Superior temporal gyrus (tissue), 1 donor: ENCODE data around the gene DBNDD2.

ENCODE experiments used
- DNase-seq: peaks from one replicate; pipeline ENCODE4 v3.0.0-alpha.2; 2016; ENCODE audit errors: extremely low spot score

The DBNDD2 gene

DNA sequence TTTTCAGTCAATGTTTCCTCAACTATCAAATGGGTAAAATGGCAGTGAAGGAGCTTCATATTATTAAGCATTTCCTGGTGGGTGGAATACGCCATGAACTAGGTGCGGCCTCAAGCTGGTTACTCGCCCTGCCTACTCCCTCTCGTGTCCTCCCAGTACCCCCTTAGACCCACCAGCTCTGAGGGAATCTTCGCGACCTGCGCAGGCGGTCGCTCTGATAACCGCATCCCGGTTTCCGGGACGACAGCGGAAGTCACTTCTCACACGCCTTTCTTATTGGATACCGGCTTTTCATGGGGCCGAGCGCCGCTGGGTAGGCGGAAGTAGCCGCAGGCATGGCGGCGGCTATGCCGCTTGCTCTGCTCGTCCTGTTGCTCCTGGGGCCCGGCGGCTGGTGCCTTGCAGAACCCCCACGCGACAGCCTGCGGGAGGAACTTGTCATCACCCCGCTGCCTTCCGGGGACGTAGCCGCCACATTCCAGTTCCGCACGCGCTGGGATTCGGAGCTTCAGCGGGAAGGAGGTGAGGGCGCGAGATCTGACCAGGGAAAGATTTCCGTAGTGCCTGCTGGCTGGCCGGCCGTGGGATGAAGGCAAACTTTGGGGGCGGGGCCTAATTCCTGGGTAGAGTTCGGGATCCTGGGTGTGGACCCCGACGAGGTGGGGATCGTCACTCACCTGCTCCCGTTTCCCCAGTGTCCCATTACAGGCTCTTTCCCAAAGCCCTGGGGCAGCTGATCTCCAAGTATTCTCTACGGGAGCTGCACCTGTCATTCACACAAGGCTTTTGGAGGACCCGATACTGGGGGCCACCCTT lies 7.9 kb downstream of the DBNDD2 start, which contains the start of gene PIGT:
PIGT (plus strand) TSS at position 320 of the 816 bp plus-strand sequence; CDS start at position 336, 16 bp downstream.
- DNase-seq: peak; percentile 97

DNA sequence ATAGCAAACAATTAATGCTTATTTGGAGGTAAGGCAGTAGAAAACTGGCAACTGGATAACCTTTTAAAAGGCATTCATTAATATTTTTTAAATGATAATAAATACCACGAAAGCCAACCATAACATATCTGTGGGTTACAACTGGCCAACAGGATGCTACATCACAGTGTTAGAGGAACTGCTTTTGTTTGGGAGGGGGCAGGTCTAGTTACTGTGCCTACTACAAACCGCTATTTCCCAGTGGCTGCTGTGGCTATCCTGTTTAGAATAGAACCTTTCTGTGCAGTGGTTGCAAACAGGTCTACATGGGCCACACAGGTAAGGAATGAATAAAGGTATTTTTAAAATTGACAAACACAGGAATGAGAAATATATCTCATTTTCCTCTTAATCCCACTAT lies 8.8 kb downstream of the DBNDD2 start:
- DNase-seq: no peak

DNA sequence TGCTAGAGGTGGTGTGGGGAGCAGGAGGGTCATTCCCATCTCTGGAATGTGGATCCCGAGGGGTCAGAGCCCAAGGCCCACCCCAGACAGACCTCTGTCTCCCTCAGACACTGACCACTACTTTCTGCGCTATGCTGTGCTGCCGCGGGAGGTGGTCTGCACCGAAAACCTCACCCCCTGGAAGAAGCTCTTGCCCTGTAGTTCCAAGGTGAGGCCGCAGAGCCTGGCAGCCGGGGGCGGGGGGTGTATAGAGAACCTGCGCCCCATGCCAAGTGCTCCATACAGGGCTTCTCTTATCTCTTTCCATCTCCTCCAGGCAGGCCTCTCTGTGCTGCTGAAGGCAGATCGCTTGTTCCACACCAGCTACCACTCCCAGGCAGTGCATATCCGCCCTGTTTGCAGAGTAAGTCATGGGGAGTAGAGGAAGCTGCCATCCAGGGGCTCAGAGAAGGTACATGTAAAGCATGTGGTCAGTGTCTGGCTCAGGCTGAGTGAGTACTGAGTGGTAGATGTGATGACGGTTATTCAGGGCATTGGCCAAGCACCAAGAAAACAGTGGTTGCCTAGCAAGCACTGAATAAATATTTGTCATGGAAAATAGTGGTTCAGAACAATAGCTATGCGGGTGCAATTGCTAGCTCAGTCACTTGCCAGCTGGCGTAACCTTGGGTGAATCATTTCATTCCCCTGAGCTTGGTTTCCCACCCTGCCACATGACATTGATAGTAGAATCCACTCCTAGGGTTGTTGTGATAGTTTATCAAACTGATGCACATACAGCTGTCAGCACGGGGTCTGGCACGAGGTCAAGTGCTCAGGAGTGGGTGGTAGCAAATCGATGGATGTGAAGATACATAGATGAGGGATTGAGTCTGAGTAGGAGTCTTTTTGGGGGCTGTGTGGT lies 11.4 kb downstream of the DBNDD2 start:
- DNase-seq: peak; percentile 81

- DNase-seq: no peak
Observed at GRCh38 chr20:45420125-45420524, 12.0 kb downstream of the DBNDD2 start.

- DNase-seq: no peak
Observed at GRCh38 chr20:45423700-45424099, 15.6 kb downstream of the DBNDD2 start.

- no peak for DNase-seq
Observed at GRCh38 chr20:45425561-45425960, 17.5 kb downstream of the DBNDD2 start.

- no peak for DNase-seq
Observed at GRCh38 chr20:45426320-45427016, 18.4 kb downstream of the DBNDD2 start.

GRCh38 chr20:45427236-45428149 lies 19.4 kb downstream of the DBNDD2 start:
- no peak for DNase-seq

GRCh38 chr20:45429618-45430017 lies 21.5 kb downstream of the DBNDD2 start:
- DNase-seq: peak; percentile 90

GRCh38 chr20:45432294-45432693 lies 24.2 kb downstream of the DBNDD2 start:
- DNase-seq: no peak

- peak; percentile 98 for DNase-seq
Observed at GRCh38 chr20:45433316-45433715, 25.2 kb downstream of the DBNDD2 start.

DNA sequence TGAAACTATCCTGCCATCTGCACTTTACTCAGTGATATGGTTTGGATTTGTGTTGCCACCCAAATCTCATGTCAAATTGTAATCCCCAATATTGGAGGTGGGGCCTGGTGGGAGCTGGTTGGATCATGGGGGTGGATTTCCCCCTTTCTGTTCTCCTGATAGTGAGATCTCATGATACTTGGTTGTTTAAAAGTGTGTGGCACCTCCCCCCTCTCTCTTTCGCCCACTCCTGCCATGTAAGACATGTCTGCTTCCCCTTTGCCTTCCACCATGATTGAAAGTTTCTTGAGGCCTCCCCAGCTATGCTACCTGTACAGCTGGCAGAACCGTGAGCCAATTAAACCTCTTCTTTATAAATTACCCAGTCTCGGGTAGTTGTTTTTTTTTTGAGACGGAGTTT lies 25.9 kb downstream of the DBNDD2 start:
- no peak for DNase-seq

- peak; percentile 97 for DNase-seq
Observed at GRCh38 chr20:45436732-45437485, 28.8 kb downstream of the DBNDD2 start.

GRCh38 chr20:45440424-45440823 lies 32.3 kb downstream of the DBNDD2 start:
- no peak for DNase-seq

DNA sequence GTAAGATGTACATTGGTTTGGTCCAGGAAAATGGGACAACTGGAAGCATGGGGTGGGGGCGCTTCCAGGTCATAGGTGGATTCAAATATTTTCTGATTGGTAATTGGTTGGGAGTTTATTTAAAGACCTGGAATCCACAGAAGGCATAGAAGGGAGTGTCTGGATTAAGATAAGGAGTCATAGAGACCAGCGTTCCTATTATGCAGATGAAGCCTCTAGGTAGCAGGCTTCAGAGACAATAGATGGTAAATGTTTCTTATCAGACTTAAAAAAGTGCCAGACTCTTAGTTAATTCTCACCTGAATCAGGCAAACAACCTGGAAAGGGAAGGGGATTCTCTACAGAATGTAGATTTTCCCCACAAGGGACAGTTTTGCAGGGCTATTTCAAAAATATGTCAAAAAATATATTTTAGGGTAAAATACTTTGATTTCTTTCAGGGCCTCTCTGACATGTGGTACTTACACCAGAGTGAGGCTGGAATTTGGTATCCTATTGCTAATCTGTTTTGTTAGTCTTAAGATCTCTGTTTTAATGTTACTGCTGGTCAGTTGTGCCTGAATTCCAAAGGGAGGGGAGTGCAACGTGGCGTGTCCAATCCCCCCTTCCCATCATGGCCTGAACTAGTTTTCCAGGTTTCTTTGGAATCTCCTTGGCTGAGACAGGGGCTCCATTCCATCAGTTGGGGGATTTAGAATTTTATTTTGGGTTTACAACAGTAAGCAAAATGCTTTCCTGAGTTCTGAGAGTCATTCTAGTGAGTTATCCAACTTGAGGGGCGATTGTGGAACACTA lies 33.0 kb downstream of the DBNDD2 start:
- DNase-seq: no peak

GRCh38 chr20:45441746-45442145 lies 33.7 kb downstream of the DBNDD2 start:
- DNase-seq: no peak

DNA sequence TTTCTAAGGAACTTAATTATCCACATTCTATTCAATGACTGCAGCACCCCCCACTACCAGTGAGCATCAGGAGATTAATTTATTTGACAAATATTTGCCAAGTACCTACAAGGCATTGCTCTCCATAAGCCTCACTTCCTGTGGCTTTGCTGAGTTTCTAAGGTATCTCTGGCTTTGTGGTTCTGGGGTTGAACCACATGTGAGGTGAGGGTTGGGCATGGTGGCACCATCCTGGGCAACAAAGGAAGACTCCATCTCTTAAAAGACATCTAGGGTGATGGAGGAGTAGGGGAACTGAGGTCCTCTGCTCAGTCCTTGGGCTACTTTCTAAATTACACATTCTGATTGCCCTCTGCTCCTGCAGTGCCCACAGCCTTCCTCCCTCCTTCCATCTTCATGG lies 36.0 kb downstream of the DBNDD2 start:
- DNase-seq: no peak

DNA sequence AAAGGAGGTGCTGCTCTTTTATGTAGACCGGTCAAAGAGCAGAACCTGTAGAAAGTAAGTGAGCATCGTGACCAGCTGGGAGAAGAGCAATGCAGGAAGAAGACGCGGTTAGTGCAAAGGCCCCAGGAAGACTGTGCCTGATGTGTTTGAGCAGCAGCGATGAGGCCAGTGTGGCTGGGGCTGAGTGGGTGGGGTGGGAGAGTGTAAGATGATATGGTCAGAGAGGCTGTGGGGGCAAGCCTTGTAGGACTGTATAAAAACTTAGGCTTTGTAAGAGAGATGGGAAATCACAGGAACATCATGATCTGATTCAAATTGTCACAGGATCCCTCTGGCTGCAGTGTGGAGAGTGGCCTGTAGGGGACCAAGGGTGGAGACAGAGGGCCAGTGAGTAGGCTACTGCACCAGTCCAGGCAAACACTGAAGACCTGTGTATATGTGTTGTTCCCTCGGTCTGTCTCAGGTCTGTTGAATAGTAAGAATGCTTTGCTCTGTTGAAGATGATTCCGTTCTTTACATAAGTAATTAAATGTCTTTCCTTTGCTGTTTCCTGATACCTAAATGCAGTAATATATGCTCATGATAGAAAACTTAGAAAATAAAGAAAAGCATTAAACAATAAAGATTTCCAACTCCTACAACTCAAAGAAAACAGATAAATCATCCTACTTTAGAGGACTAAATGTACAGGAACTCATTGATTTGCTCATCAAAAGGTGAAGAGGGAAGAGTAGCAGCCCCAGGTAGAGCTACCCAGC lies 37.9 kb downstream of the DBNDD2 start:
- no peak for DNase-seq

DNA sequence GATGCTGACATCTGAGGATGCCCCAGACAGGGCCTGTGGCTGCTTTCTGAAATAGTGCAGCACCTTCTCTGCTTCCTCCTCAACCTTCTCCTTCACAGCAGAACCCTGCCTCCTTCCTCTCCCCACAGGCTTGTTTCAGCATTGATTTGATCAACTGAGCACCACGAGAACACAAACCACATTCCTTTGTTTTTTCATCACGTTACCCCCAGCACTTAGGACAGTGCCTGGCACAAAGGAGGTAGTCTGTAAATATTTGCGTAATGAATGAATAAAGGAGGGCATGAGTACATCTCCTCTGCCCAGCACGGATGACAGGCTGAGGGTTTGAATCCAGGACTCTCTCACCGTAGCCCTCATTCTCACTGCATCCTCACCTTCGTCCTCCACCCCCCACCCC lies 40.2 kb downstream of the DBNDD2 start:
- no peak for DNase-seq
